Sciatic nerve (tissue), 2 donors: ENCODE measurements around the gene FHDC1. TPM values are rescaled to one million over a fixed set of nuclear protein-coding genes. Genes with fewer than 3 reads are reported as not detected.

ENCODE experiments used
- ATAC-seq: fragments of 200-7000 bp; cut with Tn5 transposase; one replicate; pipeline ENCODE4 v1.9.1; 2020; ENCODE audit warnings: mild to moderate bottlenecking, moderate library complexity
- DNase-seq: peaks from one replicate; pipeline ENCODE4 v3.0.0-alpha.2; 2020; ENCODE audit warnings: low spot score
- intact Hi-C: fragments of 100-400 bp; cut with DNase I; formaldehyde crosslinking; loops from one replicate; pipeline ENCODE4 v1.14.2; 2022
- total RNA-seq: library from RNA; stranded (reverse); fragmentation: NEBNext Ultra II Directional; extraction: Animal tissue kit (Norgen Biotek cat#: 25700); gene quantifications from one replicate; pipeline ENCODE4 v1.2.1, GENCODE V29; 2021
- donor health status: DM: no; HTN: no; CAD: no.
- donor health status: DM: no; HTN: no; CAD: no.

The FHDC1 gene
- total RNA-seq, 1 donor from 2014 or later, result 3.9 TPM

GRCh38 chr4:152954741-152955140 lies 18.6 kb downstream of the FHDC1 start:
- no peak for ATAC-seq
- intact Hi-C loops, result no loop called here
- DNase-seq, result no peak

DNA sequence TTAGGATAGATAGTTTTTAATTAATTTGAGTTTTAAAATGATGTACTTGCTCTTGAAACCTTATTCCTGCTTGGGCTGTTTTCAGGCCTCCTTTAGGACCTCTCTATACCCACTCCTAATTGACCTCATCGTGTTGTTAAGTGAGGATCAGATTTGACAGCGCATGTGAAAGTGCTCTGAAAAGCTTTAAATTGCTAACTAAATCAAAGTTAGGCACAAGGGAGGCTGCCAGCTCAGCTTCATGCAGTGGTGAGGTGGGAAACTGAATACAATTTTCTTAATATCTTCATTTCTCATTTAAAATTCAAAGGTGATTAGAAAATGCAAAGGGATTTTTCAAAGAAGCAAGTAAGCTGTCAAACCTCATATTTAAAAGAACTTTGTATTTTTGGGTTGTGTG lies 20.0 kb downstream of the FHDC1 start:
- intact Hi-C loops, result no loop called here
- DNase-seq, result no peak
- ATAC-seq, result no peak

DNA sequence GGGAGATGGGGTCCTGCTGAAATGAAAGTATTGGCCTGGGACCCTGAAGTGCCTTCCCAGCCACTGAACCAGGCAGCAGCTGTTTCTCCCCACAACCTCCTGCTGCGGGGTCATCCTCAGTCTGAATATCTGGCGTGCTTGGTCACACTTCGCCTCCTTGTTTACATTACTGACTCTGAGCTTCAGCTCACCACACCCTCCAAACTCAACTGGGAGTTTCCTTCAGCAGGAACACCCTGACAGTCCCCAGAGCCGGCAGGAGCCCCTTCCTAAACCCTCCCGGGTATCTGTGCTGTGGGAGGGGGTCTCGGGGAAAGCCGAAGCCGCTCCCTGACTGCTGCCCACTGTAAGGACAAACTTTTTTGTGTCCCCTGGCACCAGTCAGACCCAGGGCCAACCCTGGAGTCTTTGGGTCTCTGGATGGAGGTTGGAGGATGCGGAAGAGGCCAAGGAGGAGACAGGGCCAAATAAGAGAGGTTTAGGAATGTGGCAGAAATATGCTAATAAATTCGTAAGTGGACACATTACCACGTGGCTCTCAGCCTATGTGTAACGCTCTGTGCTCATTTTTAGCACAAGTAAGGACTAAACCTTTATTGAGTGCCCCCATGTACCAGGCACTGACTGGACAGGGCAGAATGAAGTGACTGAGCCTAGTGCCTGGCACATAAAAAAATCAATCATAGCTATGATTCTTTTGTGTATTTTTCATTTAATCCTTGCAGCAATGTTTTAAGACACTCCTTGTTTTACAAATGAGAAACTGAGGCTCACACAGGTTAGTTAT lies 20.7 kb downstream of the FHDC1 start:
- DNase-seq, result no peak
- peak; percentile 51 for ATAC-seq
- intact Hi-C loops, result no loop called here

- DNase-seq, result no peak
- intact Hi-C loops, result no loop called here
- ATAC-seq, result peak; percentile 73
These were observed 21.5 kb downstream of the FHDC1 start for GRCh38 chr4:152957437-152958171.

- DNase-seq (no peak), ATAC-seq (no peak)
- intact Hi-C loops, result no loop called here
These were observed 23.0 kb downstream of the FHDC1 start for GRCh38 chr4:152959080-152959479.

GRCh38 chr4:152960082-152960481 lies 24.0 kb downstream of the FHDC1 start:
- DNase-seq (no peak), ATAC-seq (no peak)
- intact Hi-C loops, result no loop called here

DNA sequence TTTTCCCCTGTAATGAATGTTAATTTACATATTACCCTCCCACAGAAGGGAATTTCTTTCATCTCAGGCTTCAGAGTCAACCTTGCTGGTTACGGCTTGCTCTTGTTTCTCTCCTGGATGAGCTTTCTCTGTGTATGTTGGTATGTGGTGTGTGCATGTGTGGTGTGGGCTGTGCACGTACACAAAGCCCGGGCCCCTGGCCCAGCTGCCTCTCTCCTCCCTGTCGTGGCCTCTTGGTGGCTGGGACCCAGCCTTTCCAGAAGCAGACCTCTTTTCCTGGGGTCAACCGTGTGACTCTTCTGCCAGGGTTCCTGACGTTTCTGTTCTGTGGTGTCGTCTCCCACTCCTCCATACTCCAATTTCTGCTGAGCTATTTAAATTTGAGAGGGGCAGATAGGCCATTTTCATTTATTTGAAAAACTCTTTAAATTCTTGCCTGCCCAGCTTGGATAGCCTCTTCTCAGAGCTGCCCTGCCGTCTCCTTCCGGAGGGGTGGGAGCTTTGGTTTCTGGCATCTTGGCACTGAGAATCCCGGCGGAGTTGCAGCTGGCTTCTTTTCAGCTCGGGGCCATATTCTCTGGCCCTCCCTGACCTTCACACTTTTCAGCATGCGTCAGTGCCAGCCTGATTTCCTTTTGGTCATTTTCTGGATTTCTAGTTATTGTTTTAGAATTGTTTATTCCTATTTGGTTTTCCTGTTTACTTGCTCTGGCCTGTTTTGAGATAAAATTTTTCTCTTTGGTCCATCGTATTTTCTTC lies 25.1 kb downstream of the FHDC1 start:
- no peak for DNase-seq
- peak; percentile 58 for ATAC-seq
- intact Hi-C loops, result no loop called here

DNA sequence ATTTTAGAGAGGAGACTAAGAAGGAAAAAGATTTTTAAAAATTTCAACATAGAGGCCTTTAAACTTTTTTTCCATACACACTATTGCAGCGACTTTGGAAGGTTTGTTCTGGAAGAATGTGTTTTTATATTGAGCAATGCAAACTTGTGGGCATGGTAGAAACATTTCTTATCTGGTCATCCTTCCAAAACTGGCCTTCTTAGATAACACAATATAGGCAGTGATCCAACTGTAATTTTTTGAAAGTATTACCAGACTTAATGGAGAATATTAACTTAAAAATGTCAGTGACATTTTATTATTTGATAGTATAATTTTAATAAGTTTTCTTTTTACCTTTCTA lies 25.6 kb downstream of the FHDC1 start:
- no peak for DNase-seq
- ATAC-seq, result peak; percentile 68
- intact Hi-C loops, result no loop called here

GRCh38 chr4:152962150-152962549 lies 26.0 kb downstream of the FHDC1 start:
- DNase-seq, result no peak
- no peak for ATAC-seq
- intact Hi-C loops, result no loop called here

DNA sequence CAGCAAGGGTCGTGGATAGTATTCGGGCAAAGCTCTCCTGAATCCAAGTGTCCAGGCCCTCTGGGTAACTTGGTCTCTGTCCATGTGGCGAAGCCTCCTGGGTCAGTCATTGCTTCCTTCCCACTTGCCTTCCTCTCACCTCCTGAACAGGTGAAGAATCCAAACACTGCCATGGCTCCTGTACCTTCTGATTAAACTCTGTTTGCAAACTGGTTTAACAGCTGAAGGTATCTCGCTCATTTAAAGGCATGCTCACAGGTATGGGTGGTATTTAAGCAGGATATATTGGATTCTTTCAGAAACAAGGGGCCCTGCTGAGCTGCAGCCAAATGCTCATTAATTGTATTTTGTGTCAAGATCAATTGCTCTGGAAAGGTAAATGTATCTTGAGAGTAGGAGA lies 28.2 kb downstream of the FHDC1 start:
- DNase-seq (no peak), ATAC-seq (no peak)
- intact Hi-C loops, result no loop called here

DNA sequence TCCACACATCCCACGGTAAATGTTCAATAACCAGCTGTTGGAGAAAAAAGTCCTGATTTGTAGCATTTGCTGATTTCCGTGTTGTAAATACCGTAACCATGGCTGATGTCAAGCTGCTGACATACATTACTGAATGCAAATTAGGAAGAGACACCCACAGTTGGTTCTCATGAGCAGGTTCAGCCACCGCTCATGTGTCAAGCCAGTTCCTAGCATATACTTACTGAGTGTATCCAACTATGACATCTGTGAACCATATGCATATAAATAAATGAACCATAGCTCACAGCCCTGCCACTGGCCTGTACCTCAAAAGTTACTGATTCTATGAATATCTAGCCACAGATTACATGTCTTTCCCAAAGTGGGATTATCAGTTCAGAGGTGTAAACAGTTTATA lies 29.5 kb downstream of the FHDC1 start:
- DNase-seq (no peak), ATAC-seq (no peak)
- intact Hi-C loops, result no loop called here

DNA sequence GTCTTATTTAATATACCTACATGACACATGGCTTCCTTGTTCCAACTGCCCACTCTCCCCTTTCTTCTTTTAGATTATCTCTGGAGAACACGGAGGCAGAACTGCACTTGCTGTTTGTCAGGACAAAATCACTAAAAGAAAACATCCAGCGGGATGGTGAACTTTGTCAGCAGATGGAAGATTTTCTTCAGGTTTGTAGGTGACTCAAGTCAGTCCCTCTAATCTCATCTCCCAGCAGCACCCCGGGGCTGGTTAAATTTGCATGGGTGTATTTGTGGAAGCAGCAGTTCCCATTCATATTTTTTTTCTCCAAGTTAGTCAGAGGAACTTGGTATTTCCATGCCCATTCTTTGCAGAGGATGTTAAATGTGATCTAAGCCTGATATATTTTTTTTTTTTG lies 31.8 kb downstream of the FHDC1 start:
- ATAC-seq (no peak), DNase-seq (no peak)
- intact Hi-C loops, result no loop called here

DNA sequence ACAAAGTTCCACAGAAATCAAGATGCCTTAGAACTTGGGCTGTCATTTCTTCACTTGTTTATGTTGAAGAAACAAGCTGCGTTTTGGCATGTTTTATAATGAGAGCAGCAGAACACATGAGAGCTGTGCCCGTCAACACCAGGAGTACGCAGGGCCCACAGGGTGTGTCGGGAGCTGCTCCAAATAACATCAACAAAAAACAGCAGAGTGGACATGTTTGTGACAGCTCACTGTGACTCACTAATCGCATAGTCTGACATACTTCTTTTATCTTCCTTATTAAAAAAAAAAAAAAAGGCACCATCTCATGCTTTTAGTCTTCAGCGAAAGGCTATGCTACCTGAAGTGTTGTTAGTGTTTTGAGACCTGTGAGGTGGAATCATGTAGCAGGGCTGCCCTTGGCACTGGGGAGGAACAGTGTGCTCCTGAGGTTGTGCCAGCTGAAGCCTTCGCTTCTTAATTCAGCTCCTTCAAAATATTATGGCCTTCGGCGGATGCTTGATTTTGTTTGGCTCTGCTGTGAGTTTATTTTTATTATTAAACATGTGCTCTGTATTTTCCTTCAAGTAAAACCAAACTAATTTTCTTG lies 32.8 kb downstream of the FHDC1 start:
- ATAC-seq, result no peak
- DNase-seq, result no peak
- intact Hi-C loops, result no loop called here

GRCh38 chr4:152970102-152970820 lies 34.1 kb downstream of the FHDC1 start:
- intact Hi-C loops, result no loop called here
- DNase-seq, result no peak
- no peak for ATAC-seq

GRCh38 chr4:152971053-152971452 lies 34.9 kb downstream of the FHDC1 start:
- no peak for DNase-seq
- ATAC-seq, result no peak
- intact Hi-C loops, result no loop called here

GRCh38 chr4:152972821-152973628 lies 36.9 kb downstream of the FHDC1 start:
- intact Hi-C loops, result no loop called here
- ATAC-seq, result peak; percentile 56
- DNase-seq, result no peak

DNA sequence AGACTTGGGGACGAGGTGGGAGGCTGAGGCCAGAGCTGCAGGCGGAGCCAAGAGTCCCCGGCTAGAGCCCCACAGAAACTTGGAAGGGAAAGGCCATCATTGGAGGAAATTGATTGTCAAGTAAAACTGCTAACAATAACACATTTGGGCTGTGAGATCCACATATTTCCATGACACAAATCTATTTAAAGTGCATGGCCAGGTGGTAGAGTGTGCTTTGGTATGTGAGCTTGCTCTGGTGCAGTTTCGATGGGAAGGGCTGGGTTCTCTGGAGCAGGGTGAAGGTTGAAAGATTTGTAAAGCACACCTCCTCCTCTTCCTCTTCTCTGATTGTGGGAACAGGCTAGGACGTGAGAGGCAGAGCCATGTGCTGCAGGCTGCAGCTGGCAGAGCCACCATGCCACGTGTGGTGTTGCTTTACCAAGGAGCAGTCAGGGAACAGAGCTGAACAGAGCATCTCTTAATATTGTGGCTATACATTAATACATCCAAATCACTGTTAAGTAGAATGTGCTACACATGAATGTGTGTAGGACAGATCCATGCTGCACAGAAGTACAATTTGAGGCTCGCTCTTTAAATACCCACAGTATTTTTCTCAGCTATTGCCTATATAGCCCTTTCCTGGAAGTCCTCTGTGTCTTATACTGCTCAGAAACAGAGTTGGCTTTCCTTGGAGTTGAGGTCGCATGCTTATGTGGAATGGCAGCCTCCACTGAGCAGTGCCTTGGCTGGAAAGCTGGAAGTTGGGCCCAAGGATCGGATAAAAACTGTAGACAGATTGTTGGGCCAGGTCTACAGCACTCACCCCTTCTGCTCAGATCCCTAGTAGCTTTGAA lies 37.7 kb downstream of the FHDC1 start:
- ATAC-seq (no peak), DNase-seq (no peak)
- intact Hi-C loops, result no loop called here
